GM12878 (cell line): ENCODE data around the gene C19orf12. TPM values are rescaled to one million over a fixed set of nuclear protein-coding genes. Genes with fewer than 3 reads are reported as not detected.
A peak's percentile ranks its signal among the peaks of the same experiment; 100 is the strongest.

Experiments
- ATAC-seq: fragments of 200-7000 bp; cut with Tn5 transposase; 3 replicates; pipeline ENCODE4 v1.9.1; 2020; ENCODE audit warnings: mild to moderate bottlenecking, moderate library complexity
- BruUV-seq: library from RNA; stranded (reverse); fragments of 400-500 nt; replicated peaks from 2 replicates; lab custom pipeline; 2021; lab: Mats Ljungman, UMichigan
- CTCF ChIA-PET: fragments of 300-600 bp; sonication (Branson Sonifier 250); formaldehyde crosslinking; extraction: SDS; loops from one replicate; lab custom pipeline; 2021; ENCODE audit warnings: inconsistent platforms; lab: Yijun Ruan, JAX
- POLR2A ChIA-PET: fragments of 350-600 bp; formaldehyde crosslinking; extraction: SDS; loops from one replicate; lab custom pipeline; 2021; ENCODE audit warnings: inconsistent platforms; lab: Charles Lee
- RAD21 ChIA-PET: fragments of 300-600 bp; sonication (Branson Sonifier 250); formaldehyde crosslinking; loops from one replicate; lab custom pipeline; 2023; ENCODE audit warnings: antibody characterized with exemption; ENCODE audit not compliant: unreplicated experiment; lab: Charles Lee
- SMC1A ChIA-PET: fragments of 300-600 bp; sonication (Branson Sonifier 250); formaldehyde crosslinking; loops from one replicate; lab custom pipeline; 2023; ENCODE audit not compliant: unreplicated experiment, uncharacterized antibody; lab: Charles Lee
- DNase-seq: peaks from one replicate; pipeline ENCODE4 v3.0.0-alpha.2; 2011; ENCODE audit warnings: low read depth, low spot score
- FAIRE-seq: peaks from 3 replicates; lab custom pipeline; 2011; peaks lifted over from hg19 to GRCh38; lab: Jason Lieb, UNC
- H2AFZ ChIP-seq: 2 replicates; pipeline ENCODE4 v1.6.0; 2011; ENCODE audit warnings: low read depth, low read length, control low read depth; ENCODE audit not compliant: control insufficient read depth
- H3K27ac ChIP-seq: 2 replicates; pipeline ENCODE4 v1.5.1; 2011; ENCODE audit warnings: control low read depth; ENCODE audit not compliant: control insufficient read depth, insufficient read depth
- H3K27me3 ChIP-seq, 2 experiments: replicated peaks in 1 of 2; 2 replicates each; pipeline versions ENCODE4 v1.6.0 to v1.6.1; 2011; ENCODE audit warnings: low read length in 1 of 2; ENCODE audit not compliant: control insufficient read depth in 2 of 2, insufficient read depth in 2 of 2
- H3K36me3 ChIP-seq, 2 experiments: 2 replicates each; pipeline ENCODE4 v1.5.1; 2011; ENCODE audit warnings: low read length in 1 of 2; ENCODE audit not compliant: control insufficient read depth in 2 of 2, insufficient read depth in 2 of 2
- H3K4me1 ChIP-seq: 2 replicates; pipeline ENCODE4 v1.6.1; 2011; ENCODE audit warnings: mild to moderate bottlenecking, low read length, moderate library complexity, mixed read lengths; ENCODE audit not compliant: control insufficient read depth, insufficient read depth
- H3K4me2 ChIP-seq: 2 replicates; pipeline ENCODE4 v1.6.0; 2011; ENCODE audit warnings: control low read depth; ENCODE audit not compliant: control insufficient read depth, insufficient read depth
- H3K4me3 ChIP-seq: fragments of 200-600 bp; sonication (generic); 2 replicates; pipeline ENCODE4 v1.5.1; 2016
- H3K79me2 ChIP-seq: 2 replicates; pipeline ENCODE4 v1.6.0; 2011; ENCODE audit warnings: low read length; ENCODE audit not compliant: control insufficient read depth, insufficient read depth
- H3K9ac ChIP-seq: 2 replicates; pipeline ENCODE4 v1.8.0; 2011; ENCODE audit warnings: low read length, control low read depth, mixed read lengths; ENCODE audit not compliant: control insufficient read depth, insufficient read depth
- H3K9me3 ChIP-seq: replicated peaks from 3 replicates; pipeline ENCODE4 v1.5.1; 2011; ENCODE audit warnings: mild to moderate bottlenecking, low read length; ENCODE audit not compliant: control insufficient read depth, insufficient read depth
- H4K20me1 ChIP-seq: 2 replicates; pipeline ENCODE4 v1.6.0; 2011; ENCODE audit not compliant: control insufficient read depth, insufficient read depth
- HDAC2 ChIP-seq: fragments of 200-600 bp; sonication (generic); IDR thresholded peaks from 2 replicates; pipeline ENCODE4 v1.6.1; 2017
- IKZF2 ChIP-seq, 2 experiments: fragments of 450-650 bp; IDR thresholded peaks; 2 replicates each; pipeline ENCODE4 v1.6.1; 2017; ENCODE audit warnings: mild to moderate bottlenecking in 2 of 2, moderate library complexity in 2 of 2
- MXI1 ChIP-seq: fragments of 150-350 bp; IDR thresholded peaks from 2 replicates; pipeline ENCODE4 v1.6.1; 2011; ENCODE audit warnings: low read depth, mild to moderate bottlenecking, inconsistent platforms, low read length, improper control_type of control experiment
- NR2C1 ChIP-seq: fragments of 450-650 bp; IDR thresholded peaks from 2 replicates; pipeline ENCODE4 v1.6.1; 2017; ENCODE audit warnings: antibody characterized with exemption, mild to moderate bottlenecking, moderate library complexity
- POLR2A ChIP-seq: IDR thresholded peaks from 2 replicates; pipeline ENCODE4 v1.6.1; 2011; ENCODE audit warnings: low read depth, mild to moderate bottlenecking, low read length
- RUNX3 ChIP-seq: IDR thresholded peaks from 2 replicates; pipeline ENCODE4 v1.6.1; 2012; ENCODE audit warnings: low read length, inconsistent platforms
- TCF7 ChIP-seq: IDR thresholded peaks from 2 replicates; pipeline ENCODE4 v1.6.1; 2014; ENCODE audit warnings: antibody characterized with exemption, borderline replicate concordance
- ZNF622 ChIP-seq: fragments of 450-650 bp; IDR thresholded peaks from 2 replicates; pipeline ENCODE4 v1.6.1; 2017; ENCODE audit warnings: mild to moderate bottlenecking, inconsistent platforms
- WGBS: methylation state at CpG from one replicate; pipeline ENCODE4 v1.1.6; 2016; ENCODE audit warnings: low lambda C conversion rate; ENCODE audit not compliant: insufficient replicate concordance, insufficient coverage; ENCODE audit errors: missing lambda C conversion rate; 5-methylcytosine and 5-hydroxymethylcytosine counted together
- in situ Hi-C: fragments of 300-500 bp; cut with MboI; formaldehyde crosslinking; loops from 9 replicates; pipeline ENCODE4 v1.14.3; 2018; ENCODE audit warnings: mixed read lengths
- intact Hi-C: fragments of 100-400 bp; cut with micrococcal nuclease; formaldehyde crosslinking; loops from one replicate; pipeline ENCODE4 v1.14.2; 2022; ENCODE audit not compliant: unreplicated experiment
- polyA plus RNA-seq, 11 experiments: library from polyadenylated mRNA; depleted of rRNA in 4 of 11; unstranded in 6 of 11; stranded (reverse) in 5 of 11; fragments of >200 nt; fragmentation: Nextera tagmentation in 4 of 11; fragmentation: Illumina TruSeq in 1 of 11; extraction: Ambion mirVana in 4 of 11; extraction: Trizol in 1 of 11; gene quantifications; 1 replicate in 1 of 11; 2 replicates in 10 of 11; pipeline versions ENCODE4 v1.2.1 to v1.2.3, GENCODE V29; 2011 to 2016; ENCODE audit warnings: inconsistent platforms in 2 of 11, missing spikeins in 2 of 11, low read depth in 1 of 11
- total RNA-seq, 4 experiments: library from RNA; depleted of rRNA in 3 of 4; stranded (reverse); fragments of >200 nt in 3 of 4; fragmentation: Illumina TruSeq in 1 of 4; extraction: Trizol in 1 of 4; gene quantifications; 2 replicates each; pipeline versions ENCODE4 v1.2.1 to v1.2.3, GENCODE V29; 2013 to 2021
- TF ChIP-seq, protein P1 (sequence below): fragments of 450-650 bp; IDR thresholded peaks from 2 replicates; pipeline ENCODE4 v1.6.1; 2017; ENCODE audit warnings: borderline replicate concordance
- TF ChIP-seq, protein P2 (sequence below): IDR thresholded peaks from 2 replicates; pipeline ENCODE4 v1.6.1; 2012; ENCODE audit warnings: low read depth, low read length, improper control_type of control experiment
- TF ChIP-seq, protein P3 (sequence below): fragments of 450-650 bp; IDR thresholded peaks from 2 replicates; pipeline ENCODE4 v1.6.1; 2014; ENCODE audit warnings: mild to moderate bottlenecking

C19orf12 gene
- total and polyA plus RNA-seq, 10 of the 15 experiments (the other 5 are each of a cell fraction or from before 2014, with no cell fraction given) = 2.3 to 23.5 (median 20.3) TPM

DNA sequence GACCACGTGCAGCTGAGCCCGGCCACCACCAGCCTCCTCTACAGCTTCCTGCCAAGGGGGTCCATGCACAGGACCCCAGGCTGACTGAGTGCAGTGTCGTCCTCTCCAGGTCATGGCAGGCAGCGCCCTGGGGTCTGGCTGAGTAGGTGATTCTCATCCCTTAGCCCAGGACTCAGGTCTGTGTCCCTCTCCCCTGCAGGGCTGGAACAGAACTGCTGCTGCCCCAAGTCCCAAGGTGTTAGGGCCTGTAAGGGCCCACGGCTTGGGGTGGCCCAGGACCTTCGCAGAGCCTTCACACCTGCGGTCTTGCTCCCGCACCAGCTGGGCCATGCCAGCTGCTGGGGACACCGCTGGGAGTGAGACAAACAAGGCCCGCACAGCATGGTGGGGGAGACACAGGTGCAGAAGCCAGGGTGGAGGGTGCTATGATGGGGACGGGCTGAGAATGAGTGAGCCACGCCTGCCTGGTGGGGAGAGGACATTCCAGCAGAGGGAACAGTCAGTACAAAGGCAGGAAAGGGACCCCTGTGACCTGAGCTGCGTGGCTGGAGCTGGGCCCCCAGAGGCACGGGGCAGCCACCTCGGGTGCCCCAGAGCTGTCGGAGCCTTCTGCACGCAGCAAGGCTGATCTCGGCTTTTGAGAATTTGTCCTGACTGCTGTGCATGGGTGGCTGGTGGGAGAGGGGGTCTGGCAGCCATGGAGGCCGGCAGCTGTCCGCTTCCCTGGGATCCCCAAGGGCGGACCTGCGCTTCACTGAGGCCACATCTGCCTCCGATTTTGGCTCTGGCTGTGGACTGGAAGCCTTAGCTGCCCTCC, 37.9 kb downstream of the C19orf12 start:
- peak; percentile 37; the same call in 1 of the 2 replicates for TF ChIP-seq POLR2A
- TF ChIP-seq, protein P1, sequence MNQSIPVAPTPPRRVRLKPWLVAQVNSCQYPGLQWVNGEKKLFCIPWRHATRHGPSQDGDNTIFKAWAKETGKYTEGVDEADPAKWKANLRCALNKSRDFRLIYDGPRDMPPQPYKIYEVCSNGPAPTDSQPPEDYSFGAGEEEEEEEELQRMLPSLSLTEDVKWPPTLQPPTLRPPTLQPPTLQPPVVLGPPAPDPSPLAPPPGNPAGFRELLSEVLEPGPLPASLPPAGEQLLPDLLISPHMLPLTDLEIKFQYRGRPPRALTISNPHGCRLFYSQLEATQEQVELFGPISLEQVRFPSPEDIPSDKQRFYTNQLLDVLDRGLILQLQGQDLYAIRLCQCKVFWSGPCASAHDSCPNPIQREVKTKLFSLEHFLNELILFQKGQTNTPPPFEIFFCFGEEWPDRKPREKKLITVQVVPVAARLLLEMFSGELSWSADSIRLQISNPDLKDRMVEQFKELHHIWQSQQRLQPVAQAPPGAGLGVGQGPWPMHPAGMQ = no peak
- Histone ChIP-seq H3K27ac (no peak overlapping the region), H3K36me3 (peaks cover 8 to 39% of the 10 kb centered on the region in 2 experiments), H3K27me3 (no peaks in the 10 kb centered on the region), H3K9ac (no peak overlapping the region), H3K4me1 (peaks cover 43% of the 10 kb centered on the region), H2AFZ (no peak overlapping the region), H3K4me3 (no peak overlapping the region), H3K9me3 (no peaks in the 10 kb centered on the region), H3K4me2 (no peak overlapping the region), H3K79me2 (peaks cover 26% of the 10 kb centered on the region), H4K20me1 (no peaks in the 10 kb centered on the region)
- no peak for FAIRE-seq
- ChIA-PET RAD21 (interaction anchor here (1.1 to 1.2 kb wide), 2 partner anchors 39 to 71 kb away, joined by 3 read pairs; partner anchors contain the start of gene POP4), SMC1A (interaction anchor here (1.7 to 2.3 kb wide), 2 partner anchors 10 kb away, joined by 5 to 12 read pairs; no protein-coding TSS in a partner anchor), POLR2A (interaction anchor here (1.1 kb wide), 1 partner anchor 10 kb away, joined by 4 read pairs; no protein-coding TSS in a partner anchor), CTCF (no interaction called here)
- WGBS = 89% methylated on average over 23 of the region's 23 CpGs
- BruUV-seq = no TSS peak
- in situ Hi-C loops (no loop called here), intact Hi-C loops (no loop called here)
- no peak for DNase-seq
- no peak for ATAC-seq

DNA sequence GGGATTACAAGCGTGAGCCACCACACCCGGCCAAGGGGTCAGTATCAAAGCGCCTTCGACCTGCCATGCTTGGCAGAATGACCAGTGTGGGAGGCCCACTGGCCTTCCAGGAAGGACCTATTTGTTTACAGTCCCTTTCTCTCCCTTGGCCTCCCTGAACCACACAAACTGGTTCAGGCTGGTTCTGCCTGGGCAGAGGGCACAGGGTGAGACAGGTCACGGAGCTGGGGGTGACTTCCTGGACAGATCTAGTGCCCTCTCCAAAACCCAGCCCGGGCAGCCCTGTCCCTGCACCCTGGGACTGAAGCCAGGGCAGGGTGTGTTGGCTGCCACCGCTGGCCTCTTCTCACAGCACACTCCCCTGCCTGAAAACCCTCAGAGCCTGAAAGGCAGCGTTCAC, 38.5 kb downstream of the C19orf12 start:
- ATAC-seq (no peak), DNase-seq (no peak), FAIRE-seq (no peak)
- in situ Hi-C loops (no loop called here), intact Hi-C loops (no loop called here)
- no peak for TF ChIP-seq RUNX3
- TF ChIP-seq MXI1 = no peak
- TF ChIP-seq NR2C1 = no peak
- TF ChIP-seq ZNF622 = no peak
- TF ChIP-seq TCF7 = no peak
- TF ChIP-seq IKZF2 (IDR thresholded peaks at IDR 0.05) = no peak
- TF ChIP-seq, protein P2, sequence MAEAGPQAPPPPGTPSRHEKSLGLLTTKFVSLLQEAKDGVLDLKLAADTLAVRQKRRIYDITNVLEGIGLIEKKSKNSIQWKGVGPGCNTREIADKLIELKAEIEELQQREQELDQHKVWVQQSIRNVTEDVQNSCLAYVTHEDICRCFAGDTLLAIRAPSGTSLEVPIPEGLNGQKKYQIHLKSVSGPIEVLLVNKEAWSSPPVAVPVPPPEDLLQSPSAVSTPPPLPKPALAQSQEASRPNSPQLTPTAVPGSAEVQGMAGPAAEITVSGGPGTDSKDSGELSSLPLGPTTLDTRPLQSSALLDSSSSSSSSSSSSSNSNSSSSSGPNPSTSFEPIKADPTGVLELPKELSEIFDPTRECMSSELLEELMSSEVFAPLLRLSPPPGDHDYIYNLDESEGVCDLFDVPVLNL = no peak
- TF ChIP-seq, protein P3, sequence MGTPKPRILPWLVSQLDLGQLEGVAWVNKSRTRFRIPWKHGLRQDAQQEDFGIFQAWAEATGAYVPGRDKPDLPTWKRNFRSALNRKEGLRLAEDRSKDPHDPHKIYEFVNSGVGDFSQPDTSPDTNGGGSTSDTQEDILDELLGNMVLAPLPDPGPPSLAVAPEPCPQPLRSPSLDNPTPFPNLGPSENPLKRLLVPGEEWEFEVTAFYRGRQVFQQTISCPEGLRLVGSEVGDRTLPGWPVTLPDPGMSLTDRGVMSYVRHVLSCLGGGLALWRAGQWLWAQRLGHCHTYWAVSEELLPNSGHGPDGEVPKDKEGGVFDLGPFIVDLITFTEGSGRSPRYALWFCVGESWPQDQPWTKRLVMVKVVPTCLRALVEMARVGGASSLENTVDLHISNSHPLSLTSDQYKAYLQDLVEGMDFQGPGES = no peak
- no peak for TF ChIP-seq HDAC2
- SMC1A ChIA-PET = interaction anchor here (1.7 kb wide), 1 partner anchor 9 kb away, joined by 5 read pairs; no protein-coding TSS in a partner anchor
- no peak overlapping the region for H3K27ac ChIP-seq
- H2AFZ ChIP-seq = no peak overlapping the region
- RAD21 ChIA-PET = interaction anchor here (1.1 kb wide), 1 partner anchor 70 kb away, joined by 3 read pairs; the partner anchor contains the start of gene POP4
- peaks cover 8 to 39% of the 10 kb centered on the region in 2 experiments for H3K36me3 ChIP-seq
- BruUV-seq = no TSS peak
- peaks cover 49% of the 10 kb centered on the region for H3K4me1 ChIP-seq
- H3K9me3 ChIP-seq = no peaks in the 10 kb centered on the region
- peaks cover 29% of the 10 kb centered on the region for H3K79me2 ChIP-seq
- no peaks in the 10 kb centered on the region for H4K20me1 ChIP-seq
- CTCF ChIA-PET = interaction anchor here (1.4 kb wide), 1 partner anchor 40 kb away, joined by 3 read pairs; no protein-coding TSS in a partner anchor
- H3K9ac ChIP-seq = no peak overlapping the region
- POLR2A ChIA-PET = no interaction called here
- no peaks in the 10 kb centered on the region for H3K27me3 ChIP-seq
- 86% methylated on average over 8 of the region's 8 CpGs for WGBS
- H3K4me3 ChIP-seq = no peak overlapping the region
- H3K4me2 ChIP-seq = no peak overlapping the region
